WERI-Rb-1 (cell line): Measurements from ENCODE around the gene TXNL1.
A peak's percentile ranks its signal among the peaks of the same experiment; 100 is the strongest.
"Not testable (repeated sequence)": the region's sequence is repeated elsewhere in the genome, so short reads cannot be mapped to it uniquely, and the experiment has no call there.

Experiments
- DNase-seq: peaks from one replicate; pipeline ENCODE4 v3.0.0-alpha.2; 2020
- H3K27ac ChIP-seq: fragments of 250-450 bp; sonication (Bioruptor Pico); 2 replicates; pipeline ENCODE4 v1.5.1; 2020; ENCODE audit warnings: mild to moderate bottlenecking, moderate library complexity
- H3K27me3 ChIP-seq: fragments of 250-450 bp; sonication (Bioruptor Pico); 2 replicates; pipeline ENCODE4 v1.5.1; 2021; ENCODE audit warnings: mild to moderate bottlenecking, low read depth, moderate library complexity; ENCODE audit not compliant: insufficient read depth, severe bottlenecking
- H3K36me3 ChIP-seq: fragments of 250-450 bp; sonication (Bioruptor Pico); 2 replicates; pipeline ENCODE4 v1.5.1; 2020; ENCODE audit warnings: mild to moderate bottlenecking, moderate library complexity
- H3K4me3 ChIP-seq: 2 replicates; pipeline ENCODE4 v1.5.1; 2011; ENCODE audit warnings: low read depth, mild to moderate bottlenecking, control low read depth, low read length
- H3K9me3 ChIP-seq: fragments of 250-450 bp; sonication (Bioruptor Pico); 2 replicates; pipeline ENCODE4 v1.5.1; 2021; ENCODE audit warnings: mild to moderate bottlenecking, moderate library complexity; ENCODE audit not compliant: severe bottlenecking
- CTCF ChIP-seq: IDR thresholded peaks from 2 replicates; pipeline ENCODE4 v1.5.1; 2011; ENCODE audit warnings: low read depth, mild to moderate bottlenecking, control low read depth, inconsistent platforms, low read length

TXNL1 gene

GRCh38 chr18:56659111-56659510 is 20.7 kb upstream of the TXNL1 start:
- no peaks in the 10 kb centered on the region for H3K36me3 ChIP-seq
- no peak for TF ChIP-seq CTCF
- H3K9me3 ChIP-seq = no peaks in the 10 kb centered on the region
- no peak overlapping the region for H3K27ac ChIP-seq
- DNase-seq = no peak
- no peaks in the 10 kb centered on the region for H3K27me3 ChIP-seq
- H3K4me3 ChIP-seq = no peak overlapping the region

- Histone ChIP-seq H3K9me3 (no peaks in the 10 kb centered on the region), H3K27me3 (no peaks in the 10 kb centered on the region), H3K27ac (no peak overlapping the region), H3K36me3 (no peaks in the 10 kb centered on the region), H3K4me3 (no peak overlapping the region)
- DNase-seq = no peak
- no peak for TF ChIP-seq CTCF
Measured at GRCh38 chr18:56658261-56658660, 19.9 kb upstream of the TXNL1 start.

GRCh38 chr18:56654280-56654679 is 15.9 kb upstream of the TXNL1 start:
- not testable (repeated sequence) for H3K4me3 ChIP-seq, H3K27me3 ChIP-seq, H3K9me3 ChIP-seq, DNase-seq, H3K27ac ChIP-seq, H3K36me3 ChIP-seq

- no peaks in the 10 kb centered on the region for H3K27me3 ChIP-seq
- no peaks in the 10 kb centered on the region for H3K36me3 ChIP-seq
- H3K4me3 ChIP-seq = no peak overlapping the region
- H3K9me3 ChIP-seq = no peaks in the 10 kb centered on the region
- no peak overlapping the region for H3K27ac ChIP-seq
- no peak for DNase-seq
- no peak for TF ChIP-seq CTCF
Measured at GRCh38 chr18:56652802-56653201, 14.4 kb upstream of the TXNL1 start.

GRCh38 chr18:56651771-56652092 is 13.3 kb upstream of the TXNL1 start:
- H3K36me3 ChIP-seq = no peaks in the 10 kb centered on the region
- no peaks in the 10 kb centered on the region for H3K27me3 ChIP-seq
- peak overlapping the region; percentile 77 for H3K27ac ChIP-seq
- no peak for TF ChIP-seq CTCF
- H3K9me3 ChIP-seq = no peaks in the 10 kb centered on the region
- DNase-seq = no peak
- H3K4me3 ChIP-seq = peak overlapping the region; percentile 96

- H3K27ac ChIP-seq = peak within 1 kb of the TSS; percentile 77
- no peaks in the 10 kb centered on the region for H3K27me3 ChIP-seq
- DNase-seq = peak; percentile 99
- peak within 1 kb of the TSS; percentile 96 for H3K4me3 ChIP-seq
- no peaks in the 10 kb centered on the region for H3K36me3 ChIP-seq
- TF ChIP-seq CTCF = no peak
- no peaks in the 10 kb centered on the region for H3K9me3 ChIP-seq
Measured at GRCh38 chr18:56650944-56651770, 12.8 kb upstream of the TXNL1 start, which contains the start of gene WDR7. WDR7 (plus strand) TSS chr18:56651359; CDS start chr18:56672516, 21,157 bp downstream.
